Activated T-cell treated with anti-CD3 and anti-CD28 coated beads for 24 hours (primary cell): ENCODE measurements around the gene BLNK.
"Not testable (repeated sequence)": the region's sequence is repeated elsewhere in the genome, so short reads cannot be mapped to it uniquely, and the experiment has no call there.

ENCODE experiments used
- DNase-seq: peaks from one replicate; pipeline ENCODE4 v3.0.0-alpha.2; 2020; ENCODE audit warnings: low read depth

Gene BLNK

GRCh38 chr10:96225119-96225518 lies 46.2 kb downstream of the BLNK start:
- DNase-seq = no peak

GRCh38 chr10:96222908-96223307 lies 48.5 kb downstream of the BLNK start:
- no peak for DNase-seq

GRCh38 chr10:96222441-96222840 lies 48.9 kb downstream of the BLNK start:
- DNase-seq = no peak

- DNase-seq = no peak
Measured at GRCh38 chr10:96218826-96219225, 52.5 kb downstream of the BLNK start.

- DNase-seq = no peak
Measured at GRCh38 chr10:96217711-96218110, 53.7 kb downstream of the BLNK start.

GRCh38 chr10:96216775-96217174 lies 54.6 kb downstream of the BLNK start:
- DNase-seq = no peak

GRCh38 chr10:96212911-96213310 lies 58.5 kb downstream of the BLNK start:
- no peak for DNase-seq

- no peak for DNase-seq
Measured at GRCh38 chr10:96211764-96212163, 59.6 kb downstream of the BLNK start.

- no peak for DNase-seq
Measured at GRCh38 chr10:96208946-96209345, 62.4 kb downstream of the BLNK start.

- no peak for DNase-seq
Measured at GRCh38 chr10:96208271-96208670, 63.1 kb downstream of the BLNK start.

- DNase-seq = no peak
Measured at GRCh38 chr10:96205580-96205979, 65.8 kb downstream of the BLNK start.

- DNase-seq = no peak
Measured at GRCh38 chr10:96201525-96201924, 69.8 kb downstream of the BLNK start.

- not testable (repeated sequence) for DNase-seq
Measured at GRCh38 chr10:96189505-96189904, 81.9 kb downstream of the BLNK start.

GRCh38 chr10:96188916-96189315 lies 82.5 kb downstream of the BLNK start:
- no peak for DNase-seq

GRCh38 chr10:96188421-96188820 lies 82.9 kb downstream of the BLNK start:
- no peak for DNase-seq

- DNase-seq = no peak
Measured at GRCh38 chr10:96176985-96177384, 94.4 kb downstream of the BLNK start.

GRCh38 chr10:96172666-96173065 lies 98.7 kb downstream of the BLNK start:
- no peak for DNase-seq

GRCh38 chr10:96170230-96170629 lies 101.1 kb downstream of the BLNK start:
- no peak for DNase-seq

- no peak for DNase-seq
Measured at GRCh38 chr10:96168546-96168945, 102.8 kb downstream of the BLNK start.

- DNase-seq = no peak
Measured at GRCh38 chr10:96165726-96166125, 105.6 kb downstream of the BLNK start.

- no peak for DNase-seq
Measured at GRCh38 chr10:96153070-96153469, 118.3 kb downstream of the BLNK start.

GRCh38 chr10:96152437-96152836 lies 118.9 kb downstream of the BLNK start:
- DNase-seq = no peak
